ENCODE measurements around the gene STEAP4. TPM values are rescaled to one million over a fixed set of nuclear protein-coding genes. Genes with fewer than 3 reads are reported as not detected.

Gene STEAP4
- total RNA-seq, 1 donor from 2014 or later: not detected

- Mint-ChIP-seq H3K27me3 (ENCODE audit: low read depth) (peaks cover 17% of the 10 kb centered on the region), H3K27ac (ENCODE audit: unreplicated experiment) (no peak overlapping the region), H3K9me3 (no peaks in the 10 kb centered on the region), H3K4me1 (no peaks in the 10 kb centered on the region), H3K4me3 (no peak overlapping the region), H3K36me3 (ENCODE audit: low read depth) (no peaks in the 10 kb centered on the region)
- no peak for TF ChIP-seq CTCF (conservative IDR thresholded peaks at IDR 0.05)
- DNase-seq (ENCODE audit: low read depth, low spot score): no peak
Observed at GRCh38 chr7:88300401-88300945, 6.2 kb downstream of the STEAP4 start.

GRCh38 chr7:88299126-88299525 lies 7.6 kb downstream of the STEAP4 start:
- H3K27me3 Mint-ChIP-seq (ENCODE audit: low read depth): peaks cover 5% of the 10 kb centered on the region
- no peaks in the 10 kb centered on the region for H3K9me3 Mint-ChIP-seq
- TF ChIP-seq CTCF (conservative IDR thresholded peaks at IDR 0.05): no peak
- no peaks in the 10 kb centered on the region for H3K4me1 Mint-ChIP-seq
- no peak for DNase-seq (ENCODE audit: low read depth, low spot score)
- no peak overlapping the region for H3K27ac Mint-ChIP-seq (ENCODE audit: unreplicated experiment)
- no peaks in the 10 kb centered on the region for H3K36me3 Mint-ChIP-seq (ENCODE audit: low read depth)
- H3K4me3 Mint-ChIP-seq: no peak overlapping the region

- no peak for DNase-seq (ENCODE audit: low read depth, low spot score)
- no peak for TF ChIP-seq CTCF (conservative IDR thresholded peaks at IDR 0.05)
- Mint-ChIP-seq H3K4me1 (no peaks in the 10 kb centered on the region), H3K27me3 (ENCODE audit: low read depth) (no peaks in the 10 kb centered on the region), H3K36me3 (ENCODE audit: low read depth) (no peaks in the 10 kb centered on the region), H3K27ac (ENCODE audit: unreplicated experiment) (no peak overlapping the region), H3K4me3 (no peak overlapping the region), H3K9me3 (no peaks in the 10 kb centered on the region)
Observed at GRCh38 chr7:88293866-88294265, 12.8 kb downstream of the STEAP4 start.

- no peaks in the 10 kb centered on the region for H3K27me3 Mint-ChIP-seq (ENCODE audit: low read depth)
- H3K9me3 Mint-ChIP-seq: no peaks in the 10 kb centered on the region
- no peak for DNase-seq (ENCODE audit: low read depth, low spot score)
- no peaks in the 10 kb centered on the region for H3K4me1 Mint-ChIP-seq
- H3K36me3 Mint-ChIP-seq (ENCODE audit: low read depth): no peaks in the 10 kb centered on the region
- H3K4me3 Mint-ChIP-seq: no peak overlapping the region
- H3K27ac Mint-ChIP-seq (ENCODE audit: unreplicated experiment): no peak overlapping the region
- TF ChIP-seq CTCF (conservative IDR thresholded peaks at IDR 0.05): no peak
Observed at GRCh38 chr7:88291398-88292173, 15.1 kb downstream of the STEAP4 start.

GRCh38 chr7:88290491-88290890 lies 16.2 kb downstream of the STEAP4 start:
- H3K27me3 Mint-ChIP-seq (ENCODE audit: low read depth): no peaks in the 10 kb centered on the region
- no peaks in the 10 kb centered on the region for H3K4me1 Mint-ChIP-seq
- DNase-seq (ENCODE audit: low read depth, low spot score): no peak
- no peak for TF ChIP-seq CTCF (conservative IDR thresholded peaks at IDR 0.05)
- H3K4me3 Mint-ChIP-seq: no peak overlapping the region
- H3K9me3 Mint-ChIP-seq: no peaks in the 10 kb centered on the region
- H3K27ac Mint-ChIP-seq (ENCODE audit: unreplicated experiment): no peak overlapping the region
- H3K36me3 Mint-ChIP-seq (ENCODE audit: low read depth): no peaks in the 10 kb centered on the region
